ENCODE data around the gene LRRC8D.

Gene LRRC8D

GRCh38 chr1:89880679-89881078, 59.8 kb downstream of the LRRC8D start:
- Histone ChIP-seq H3K9me3 (ENCODE audit: insufficient read depth, low read length) (peaks cover 20% of the 10 kb centered on the region), H3K4me1 (ENCODE audit: insufficient read depth, insufficient read length) (no peaks in the 10 kb centered on the region), H3K27me3 (ENCODE audit: insufficient read depth, insufficient read length) (no peaks in the 10 kb centered on the region), H3K4me3 (ENCODE audit: insufficient read length, low read depth) (no peak overlapping the region), H3K36me3 (ENCODE audit: insufficient read depth, insufficient read length, low read length) (peaks cover 27% of the 10 kb centered on the region), H3K9ac (ENCODE audit: insufficient read length, low read depth) (no peak overlapping the region)
- no peak for DNase-seq (ENCODE audit: low read depth, low spot score)
- no peak for TF ChIP-seq SUZ12 (IDR thresholded peaks at IDR 0.05; ENCODE audit: extremely low read depth, insufficient read depth, insufficient read length)
- TF ChIP-seq ZNF274 (IDR thresholded peaks at IDR 0.05; ENCODE audit: low read depth, low read length), result no peak
- no peak for TF ChIP-seq YY1 (IDR thresholded peaks at IDR 0.05; ENCODE audit: insufficient read depth, insufficient read length)

GRCh38 chr1:89881415-89882058, 60.7 kb downstream of the LRRC8D start:
- no peak for TF ChIP-seq SUZ12 (IDR thresholded peaks at IDR 0.05; ENCODE audit: extremely low read depth, insufficient read depth, insufficient read length)
- TF ChIP-seq ZNF274 (IDR thresholded peaks at IDR 0.05; ENCODE audit: low read depth, low read length), result no peak
- TF ChIP-seq YY1 (IDR thresholded peaks at IDR 0.05; ENCODE audit: insufficient read depth, insufficient read length), result no peak
- DNase-seq (ENCODE audit: low read depth, low spot score), result no peak
- no peak overlapping the region for H3K4me3 ChIP-seq (ENCODE audit: insufficient read length, low read depth)
- H3K36me3 ChIP-seq (ENCODE audit: insufficient read depth, insufficient read length, low read length), result peaks cover 18% of the 10 kb centered on the region
- no peaks in the 10 kb centered on the region for H3K27me3 ChIP-seq (ENCODE audit: insufficient read depth, insufficient read length)
- H3K9ac ChIP-seq (ENCODE audit: insufficient read length, low read depth), result no peak overlapping the region
- H3K4me1 ChIP-seq (ENCODE audit: insufficient read depth, insufficient read length), result no peaks in the 10 kb centered on the region
- peaks cover 20% of the 10 kb centered on the region for H3K9me3 ChIP-seq (ENCODE audit: insufficient read depth, low read length)

GRCh38 chr1:89882348-89883029, 61.7 kb downstream of the LRRC8D start:
- no peak for TF ChIP-seq SUZ12 (IDR thresholded peaks at IDR 0.05; ENCODE audit: extremely low read depth, insufficient read depth, insufficient read length)
- no peak for TF ChIP-seq YY1 (IDR thresholded peaks at IDR 0.05; ENCODE audit: insufficient read depth, insufficient read length)
- no peak for TF ChIP-seq ZNF274 (IDR thresholded peaks at IDR 0.05; ENCODE audit: low read depth, low read length)
- H3K27me3 ChIP-seq (ENCODE audit: insufficient read depth, insufficient read length), result no peaks in the 10 kb centered on the region
- H3K9me3 ChIP-seq (ENCODE audit: insufficient read depth, low read length), result peaks cover 20% of the 10 kb centered on the region
- peaks cover 18% of the 10 kb centered on the region for H3K36me3 ChIP-seq (ENCODE audit: insufficient read depth, insufficient read length, low read length)
- no peaks in the 10 kb centered on the region for H3K4me1 ChIP-seq (ENCODE audit: insufficient read depth, insufficient read length)
- H3K4me3 ChIP-seq (ENCODE audit: insufficient read length, low read depth), result no peak overlapping the region
- no peak overlapping the region for H3K9ac ChIP-seq (ENCODE audit: insufficient read length, low read depth)
- no peak for DNase-seq (ENCODE audit: low read depth, low spot score)

- peaks cover 18% of the 10 kb centered on the region for H3K36me3 ChIP-seq (ENCODE audit: insufficient read depth, insufficient read length, low read length)
- DNase-seq (ENCODE audit: low read depth, low spot score), result no peak
- TF ChIP-seq SUZ12 (IDR thresholded peaks at IDR 0.05; ENCODE audit: extremely low read depth, insufficient read depth, insufficient read length), result no peak
- no peak for TF ChIP-seq YY1 (IDR thresholded peaks at IDR 0.05; ENCODE audit: insufficient read depth, insufficient read length)
- no peak for TF ChIP-seq ZNF274 (IDR thresholded peaks at IDR 0.05; ENCODE audit: low read depth, low read length)
Observed at GRCh38 chr1:89883030-89883379, 62.2 kb downstream of the LRRC8D start.

GRCh38 chr1:89884718-89885596, 64.1 kb downstream of the LRRC8D start:
- Histone ChIP-seq H3K4me1 (ENCODE audit: insufficient read depth, insufficient read length) (no peaks in the 10 kb centered on the region), H3K9me3 (ENCODE audit: insufficient read depth, low read length) (peaks cover 20% of the 10 kb centered on the region), H3K27me3 (ENCODE audit: insufficient read depth, insufficient read length) (no peaks in the 10 kb centered on the region), H3K4me3 (ENCODE audit: insufficient read length, low read depth) (no peak overlapping the region), H3K36me3 (ENCODE audit: insufficient read depth, insufficient read length, low read length) (peaks cover 18% of the 10 kb centered on the region), H3K9ac (ENCODE audit: insufficient read length, low read depth) (no peak overlapping the region)
- TF ChIP-seq YY1 (IDR thresholded peaks at IDR 0.05; ENCODE audit: insufficient read depth, insufficient read length), result no peak
- no peak for TF ChIP-seq SUZ12 (IDR thresholded peaks at IDR 0.05; ENCODE audit: extremely low read depth, insufficient read depth, insufficient read length)
- no peak for TF ChIP-seq ZNF274 (IDR thresholded peaks at IDR 0.05; ENCODE audit: low read depth, low read length)
- DNase-seq (ENCODE audit: low read depth, low spot score), result no peak

More at GRCh38 chr1:89883030-89883379, 62.2 kb downstream of the LRRC8D start:
- Histone ChIP-seq H3K4me1 (ENCODE audit: insufficient read depth, insufficient read length) (no peaks in the 10 kb centered on the region), H3K27me3 (ENCODE audit: insufficient read depth, insufficient read length) (no peaks in the 10 kb centered on the region), H3K9ac (ENCODE audit: insufficient read length, low read depth) (no peak overlapping the region), H3K4me3 (ENCODE audit: insufficient read length, low read depth) (no peak overlapping the region), H3K9me3 (ENCODE audit: insufficient read depth, low read length) (peaks cover 20% of the 10 kb centered on the region)

GRCh38 chr1:89887270-89887669, 66.4 kb downstream of the LRRC8D start:
- H3K27me3 ChIP-seq (ENCODE audit: insufficient read depth, insufficient read length), result no peaks in the 10 kb centered on the region
- DNase-seq (ENCODE audit: low read depth, low spot score), result no peak
- H3K4me1 ChIP-seq (ENCODE audit: insufficient read depth, insufficient read length), result no peaks in the 10 kb centered on the region
- peaks cover 1% of the 10 kb centered on the region for H3K9me3 ChIP-seq (ENCODE audit: insufficient read depth, low read length)
- H3K4me3 ChIP-seq (ENCODE audit: insufficient read length, low read depth), result no peak overlapping the region
- no peak for TF ChIP-seq YY1 (IDR thresholded peaks at IDR 0.05; ENCODE audit: insufficient read depth, insufficient read length)
- TF ChIP-seq SUZ12 (IDR thresholded peaks at IDR 0.05; ENCODE audit: extremely low read depth, insufficient read depth, insufficient read length), result no peak
- no peak for TF ChIP-seq ZNF274 (IDR thresholded peaks at IDR 0.05; ENCODE audit: low read depth, low read length)
- peaks cover 10% of the 10 kb centered on the region for H3K36me3 ChIP-seq (ENCODE audit: insufficient read depth, insufficient read length, low read length)
- H3K9ac ChIP-seq (ENCODE audit: insufficient read length, low read depth), result no peak overlapping the region

GRCh38 chr1:89887713-89888112, 66.9 kb downstream of the LRRC8D start:
- no peak for TF ChIP-seq YY1 (IDR thresholded peaks at IDR 0.05; ENCODE audit: insufficient read depth, insufficient read length)
- TF ChIP-seq ZNF274 (IDR thresholded peaks at IDR 0.05; ENCODE audit: low read depth, low read length), result no peak
- no peak for TF ChIP-seq SUZ12 (IDR thresholded peaks at IDR 0.05; ENCODE audit: extremely low read depth, insufficient read depth, insufficient read length)
- no peaks in the 10 kb centered on the region for H3K4me1 ChIP-seq (ENCODE audit: insufficient read depth, insufficient read length)

More at GRCh38 chr1:89887713-89888112, 66.9 kb downstream of the LRRC8D start:
- H3K27me3 ChIP-seq (ENCODE audit: insufficient read depth, insufficient read length), result no peaks in the 10 kb centered on the region
- H3K9me3 ChIP-seq (ENCODE audit: insufficient read depth, low read length), result no peaks in the 10 kb centered on the region
- DNase-seq (ENCODE audit: low read depth, low spot score), result no peak
- H3K4me3 ChIP-seq (ENCODE audit: insufficient read length, low read depth), result no peak overlapping the region
- no peak overlapping the region for H3K9ac ChIP-seq (ENCODE audit: insufficient read length, low read depth)
- H3K36me3 ChIP-seq (ENCODE audit: insufficient read depth, insufficient read length, low read length), result peaks cover 9% of the 10 kb centered on the region
